Activated CD4-positive, CD25-positive, alpha-beta regulatory T cell treated with anti-CD3 and anti-CD28 coated beads, Interleukin-2, amount 50 U/mL, for 24 hours (primary cell): Measurements from ENCODE around the gene CRTC1.
A peak's percentile ranks its signal among the peaks of the same experiment; 100 is the strongest.
"Not testable (repeated sequence)": the region's sequence is repeated elsewhere in the genome, so short reads cannot be mapped to it uniquely, and the experiment has no call there.

ENCODE experiments used
- ATAC-seq, 2 donors: fragments of 150-1000 bp; cut with Tn5 transposase; one replicate each; pipeline ENCODE4 v1.10.0; 2021; ENCODE audit warnings: mild to moderate bottlenecking in 1 of 2, moderate library complexity in 1 of 2

Gene CRTC1

GRCh38 chr19:18670312-18670711 is 13.2 kb upstream of the CRTC1 start:
- no peak for ATAC-seq

GRCh38 chr19:18671303-18672043 is 12.0 kb upstream of the CRTC1 start:
- ATAC-seq, result no peak

DNA sequence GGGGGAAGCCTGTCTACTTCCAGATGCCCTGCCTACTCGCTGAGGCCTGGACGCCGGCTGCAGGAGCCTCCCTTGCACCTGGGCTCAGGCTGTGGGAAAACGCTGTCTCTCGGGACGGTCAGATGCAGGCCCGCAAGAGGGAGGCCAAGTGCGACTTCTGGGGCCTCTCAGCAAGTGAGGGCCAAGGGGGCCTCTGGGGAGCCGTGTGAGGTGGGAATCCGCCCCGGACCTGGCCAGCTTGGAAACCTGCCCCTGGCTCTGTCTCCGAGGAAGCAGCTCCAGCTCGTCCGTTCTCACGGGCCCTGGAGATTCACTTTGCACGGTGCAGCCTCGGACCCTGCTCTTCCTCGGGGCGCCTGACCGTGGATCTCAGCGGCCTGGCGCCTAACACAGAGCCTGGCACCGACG is 11.4 kb upstream of the CRTC1 start:
- no peak for ATAC-seq

DNA sequence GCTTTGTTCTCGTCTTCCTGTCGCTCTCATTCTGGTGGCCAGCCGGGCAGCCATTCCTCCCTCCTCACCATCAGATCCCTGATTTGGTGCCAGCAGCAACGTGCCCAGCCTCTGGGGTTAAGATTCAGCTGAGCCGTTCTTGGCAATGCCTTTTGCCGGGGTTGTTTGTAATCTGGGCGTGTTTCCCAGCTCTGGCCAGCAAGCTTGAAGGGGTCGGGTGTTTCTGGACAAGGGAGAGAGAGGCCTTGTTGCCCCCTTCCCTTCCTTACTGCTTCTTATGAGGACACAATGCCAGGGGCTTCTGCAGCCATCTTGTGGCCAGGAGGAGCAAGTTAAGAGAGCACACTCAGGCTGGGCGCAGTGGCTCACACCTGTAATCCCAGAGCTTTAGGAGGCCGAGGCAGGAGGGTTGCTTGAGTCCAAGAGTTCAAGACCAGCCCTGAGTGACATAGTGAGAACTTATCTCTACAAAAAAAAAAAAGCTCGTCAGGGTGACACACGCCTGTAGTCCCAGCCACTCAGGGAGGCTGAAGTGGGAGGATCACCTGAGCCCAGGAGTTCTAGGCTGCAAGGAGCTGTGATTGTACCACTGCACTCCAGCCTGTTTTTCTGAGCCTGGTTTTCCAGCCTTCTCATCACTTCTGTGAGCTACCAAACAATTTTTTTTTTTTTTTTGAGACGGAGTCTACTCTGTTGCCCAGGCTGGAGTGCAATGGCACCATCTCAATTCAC is 10.7 kb upstream of the CRTC1 start:
- ATAC-seq, result no peak

DNA sequence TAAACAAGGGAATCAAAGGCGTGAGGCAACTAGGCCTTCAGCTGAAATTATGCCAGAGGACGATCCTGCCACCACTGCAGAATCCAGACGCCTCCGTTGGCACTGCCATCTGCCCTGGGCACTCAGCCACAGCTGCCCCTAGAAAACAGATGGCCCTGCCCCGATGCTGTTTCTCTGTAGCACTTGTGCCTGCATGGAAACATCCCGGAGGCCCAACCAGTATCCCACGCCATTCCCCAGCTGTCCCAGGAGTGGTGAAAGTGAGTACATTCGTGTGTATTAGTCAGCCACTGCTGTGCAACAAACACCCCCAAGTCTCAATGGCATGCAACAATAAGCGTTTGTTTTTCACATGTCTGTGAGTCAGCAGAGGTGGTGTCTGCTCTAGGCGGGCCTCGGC is 8.9 kb upstream of the CRTC1 start:
- no peak for ATAC-seq

GRCh38 chr19:18675779-18676178 is 7.7 kb upstream of the CRTC1 start:
- no peak for ATAC-seq

DNA sequence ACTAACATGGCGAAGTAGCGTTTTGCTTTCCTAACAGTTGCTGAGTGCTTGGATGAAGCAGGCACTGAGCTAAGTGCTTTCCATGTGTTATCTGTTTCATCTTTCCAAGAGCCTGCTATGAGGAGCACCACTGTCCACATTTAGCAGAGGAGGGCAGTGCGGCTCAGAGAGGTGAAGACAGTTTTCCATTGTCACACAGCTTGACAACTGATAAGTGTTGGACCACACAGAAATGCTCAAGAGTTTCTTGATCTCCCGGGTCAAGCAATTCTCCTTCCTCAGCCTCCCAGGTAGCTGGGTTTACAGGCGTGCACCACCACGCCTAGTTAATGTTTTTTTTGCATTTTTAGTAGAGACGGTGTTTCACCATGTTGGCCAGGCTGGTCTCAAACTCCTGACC is 6.8 kb upstream of the CRTC1 start:
- no peak for ATAC-seq

GRCh38 chr19:18677156-18677555 is 6.3 kb upstream of the CRTC1 start:
- no peak for ATAC-seq

GRCh38 chr19:18680148-18680547 is 3.3 kb upstream of the CRTC1 start:
- not testable (repeated sequence) for ATAC-seq

GRCh38 chr19:18682807-18683108 is 722 bp upstream of the CRTC1 start:
- ATAC-seq, result no peak

GRCh38 chr19:18683958-18684641 is 620 bp downstream of the CRTC1 start:
- ATAC-seq, result no peak

GRCh38 chr19:18684642-18684993 is 1.1 kb downstream of the CRTC1 start:
- ATAC-seq, result no peak

DNA sequence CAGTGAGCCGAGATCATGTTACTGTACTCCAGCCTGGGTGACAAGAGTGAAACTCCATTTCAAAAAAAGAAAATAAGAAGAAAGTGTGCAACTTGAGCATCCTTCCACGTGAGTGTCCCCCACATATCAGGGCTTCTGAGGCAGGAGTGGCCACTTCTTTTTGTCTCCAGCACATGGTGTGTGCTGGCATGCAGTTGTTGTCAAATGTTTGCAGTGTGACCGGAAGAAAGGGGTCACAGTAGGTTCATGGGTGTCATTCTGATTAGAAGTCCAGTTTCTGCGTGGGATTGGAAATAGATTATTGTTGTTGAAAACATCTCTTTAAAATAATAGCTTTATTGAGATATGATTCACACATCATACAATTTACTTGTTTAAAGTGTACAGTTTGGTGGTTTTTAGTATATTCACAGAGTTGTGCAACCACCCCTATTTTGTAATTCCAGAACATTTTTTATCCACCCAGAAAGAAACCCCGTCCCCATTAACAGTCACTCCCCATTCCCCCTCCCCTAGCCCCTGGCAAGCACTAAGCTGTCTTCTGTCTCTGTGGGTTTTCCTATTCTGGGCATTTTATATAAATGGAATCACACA is 2.2 kb downstream of the CRTC1 start:
- ATAC-seq, result no peak

DNA sequence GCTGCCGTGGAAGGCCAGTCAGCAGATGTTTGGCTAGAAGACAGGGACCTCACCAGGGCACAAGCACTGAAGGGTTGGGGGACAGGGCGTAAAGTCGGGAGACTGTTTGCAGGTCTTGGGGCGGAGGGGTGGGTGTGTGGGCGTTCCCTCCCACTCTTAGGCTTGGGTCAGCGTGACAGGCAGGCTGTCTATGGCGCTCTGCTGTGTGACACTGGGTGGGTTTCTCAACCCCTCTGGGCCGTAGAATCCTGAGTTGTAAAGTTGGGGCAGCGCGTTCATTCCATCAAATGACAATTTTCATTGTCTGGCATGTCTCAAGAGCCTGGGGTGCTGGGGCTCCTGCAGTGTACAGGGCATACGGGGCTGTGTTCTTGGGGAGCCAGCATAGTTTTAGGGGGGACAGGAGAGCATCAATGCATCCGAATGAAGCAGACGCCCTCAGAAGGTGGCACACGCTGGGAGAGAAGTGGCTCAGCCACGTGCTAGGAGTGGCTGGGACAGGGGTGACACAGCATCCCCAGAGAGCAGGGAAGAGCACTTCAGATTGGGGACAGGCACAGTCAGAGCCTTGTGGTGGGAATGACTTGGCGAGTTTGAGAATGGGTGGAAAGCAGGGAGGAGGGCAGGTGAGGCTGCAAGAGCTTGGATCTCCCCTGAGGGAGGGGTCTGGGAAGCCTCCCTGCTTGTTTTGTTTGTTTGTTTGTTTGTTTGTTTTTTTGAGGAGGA is 4.4 kb downstream of the CRTC1 start:
- ATAC-seq, result no peak

GRCh38 chr19:18696023-18696422 is 12.5 kb downstream of the CRTC1 start:
- no peak for ATAC-seq

DNA sequence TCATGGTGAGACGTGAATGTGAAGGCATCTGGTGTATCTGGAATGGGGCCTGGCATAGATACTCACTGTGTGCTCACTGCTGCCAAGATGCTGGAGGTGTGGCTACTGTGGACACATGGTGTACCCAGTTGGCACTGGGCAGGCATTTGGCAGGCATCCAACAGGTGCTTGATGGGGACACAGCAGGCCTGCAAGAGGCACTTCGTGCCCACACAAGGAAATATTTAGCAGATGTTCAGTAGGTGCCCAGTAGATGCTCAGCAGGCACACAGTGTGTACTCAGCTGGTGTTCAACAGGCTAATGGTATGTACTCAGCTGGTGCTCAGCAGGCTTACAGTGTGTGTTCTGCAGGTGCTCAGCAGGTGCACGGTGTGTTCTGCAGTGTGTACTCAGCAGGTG is 14.2 kb downstream of the CRTC1 start:
- ATAC-seq, result no peak

GRCh38 chr19:18698321-18699167 is 15.1 kb downstream of the CRTC1 start:
- ATAC-seq, result no peak

- no peak for ATAC-seq
Observed at GRCh38 chr19:18699403-18700054, 16.0 kb downstream of the CRTC1 start.

- peak; percentile 93 to 94 for ATAC-seq
Observed at GRCh38 chr19:18700501-18701249, 17.2 kb downstream of the CRTC1 start.

- peak; percentile 14 to 30 for ATAC-seq
Observed at GRCh38 chr19:18701250-18701608, 17.7 kb downstream of the CRTC1 start.

GRCh38 chr19:18704054-18704453 is 20.6 kb downstream of the CRTC1 start:
- ATAC-seq, result no peak
